ENCODE measurements around the gene GNG13. TPM values are rescaled to one million over a fixed set of nuclear protein-coding genes. Genes with fewer than 3 reads are reported as not detected.

Gene GNG13
- total and polyA plus RNA-seq, 8 donors = 0.17 to 0.27 TPM; not detected in 6

DNA sequence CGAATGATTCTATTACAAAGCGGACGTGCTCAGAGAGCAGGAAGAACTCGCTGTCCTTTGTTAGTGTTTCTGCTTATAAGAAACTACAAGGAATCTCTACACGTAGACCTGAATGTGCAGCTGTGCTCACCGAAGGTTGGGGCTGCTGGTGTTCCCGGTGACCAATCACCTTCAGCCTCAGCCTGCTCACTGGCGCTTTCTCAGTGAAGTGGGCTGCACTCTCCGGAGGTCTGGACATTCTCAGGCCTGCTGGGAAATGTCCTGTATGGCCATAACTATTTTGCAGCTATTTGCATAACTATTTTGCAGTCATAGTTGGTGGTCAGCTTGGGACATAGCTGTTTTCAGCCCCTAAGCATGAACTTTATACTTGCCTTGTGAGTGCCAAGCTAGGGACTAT, 50.0 kb downstream of the GNG13 start:
- Histone ChIP-seq H3K36me3 (no peaks in the 10 kb centered on the region), H3K4me1 (peaks cover 0 to 14% of the 10 kb centered on the region in 2 donors), H3K9me3 (no peaks in the 10 kb centered on the region), H3K4me3 (no peak overlapping the region), H3K27ac (no peak overlapping the region), H3K27me3 (peaks cover 0 to 30% of the 10 kb centered on the region in 2 donors)
- TF ChIP-seq, protein P1, sequence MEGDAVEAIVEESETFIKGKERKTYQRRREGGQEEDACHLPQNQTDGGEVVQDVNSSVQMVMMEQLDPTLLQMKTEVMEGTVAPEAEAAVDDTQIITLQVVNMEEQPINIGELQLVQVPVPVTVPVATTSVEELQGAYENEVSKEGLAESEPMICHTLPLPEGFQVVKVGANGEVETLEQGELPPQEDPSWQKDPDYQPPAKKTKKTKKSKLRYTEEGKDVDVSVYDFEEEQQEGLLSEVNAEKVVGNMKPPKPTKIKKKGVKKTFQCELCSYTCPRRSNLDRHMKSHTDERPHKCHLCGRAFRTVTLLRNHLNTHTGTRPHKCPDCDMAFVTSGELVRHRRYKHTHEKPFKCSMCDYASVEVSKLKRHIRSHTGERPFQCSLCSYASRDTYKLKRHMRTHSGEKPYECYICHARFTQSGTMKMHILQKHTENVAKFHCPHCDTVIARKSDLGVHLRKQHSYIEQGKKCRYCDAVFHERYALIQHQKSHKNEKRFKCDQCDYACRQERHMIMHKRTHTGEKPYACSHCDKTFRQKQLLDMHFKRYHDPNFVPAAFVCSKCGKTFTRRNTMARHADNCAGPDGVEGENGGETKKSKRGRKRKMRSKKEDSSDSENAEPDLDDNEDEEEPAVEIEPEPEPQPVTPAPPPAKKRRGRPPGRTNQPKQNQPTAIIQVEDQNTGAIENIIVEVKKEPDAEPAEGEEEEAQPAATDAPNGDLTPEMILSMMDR (IDR thresholded peaks at IDR 0.05) = no peak
- DNase-seq (no peak), ATAC-seq (no peak)
- intact Hi-C loops (cut with DNase I) = no loop called here

DNA sequence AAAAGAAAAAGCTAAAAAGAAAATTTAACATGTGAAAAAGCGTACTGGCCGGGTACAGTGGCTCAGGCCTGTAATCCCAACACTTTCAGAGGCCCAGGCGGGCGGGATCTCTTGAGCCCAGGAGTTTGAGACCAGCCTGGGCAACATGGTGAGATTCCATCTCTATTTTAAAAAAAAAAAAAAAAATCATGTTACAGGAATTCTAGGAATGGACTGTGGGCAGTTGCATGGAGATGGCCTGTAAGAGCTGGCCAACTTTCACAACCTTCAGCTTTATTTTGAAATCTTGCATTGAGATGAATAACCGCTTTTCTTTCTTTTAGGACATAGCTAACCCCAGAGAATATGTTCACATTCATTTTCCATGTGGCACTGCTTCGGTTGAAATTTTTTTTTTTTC, 51.5 kb downstream of the GNG13 start:
- TF ChIP-seq, protein P1 (IDR thresholded peaks at IDR 0.05) = no peak
- no peak for ATAC-seq
- Histone ChIP-seq H3K9me3 (no peaks in the 10 kb centered on the region), H3K36me3 (no peaks in the 10 kb centered on the region), H3K4me3 (no peak overlapping the region), H3K27me3 (peaks cover 0 to 22% of the 10 kb centered on the region in 2 donors), H3K27ac (no peak overlapping the region), H3K4me1 (peaks cover 0 to 2% of the 10 kb centered on the region in 2 donors)
- intact Hi-C loops (cut with DNase I) = no loop called here
- DNase-seq = no peak

Small RNA genes lying within 50 kb of the gene (microRNA-seq; reads per million reads assigned to microRNA genes)
- 0.17 to 0.82 reads per million in 2 donors for gene MIR662

Other genes with a start within 250 kb of the GNG13 start
- gene PRR35, start 240.3 kb downstream of the GNG13 start, total RNA-seq = not detected
- gene PRR35, start 240.3 kb downstream of the GNG13 start, polyA plus RNA-seq (ENCODE audit: insufficient read length in 6 of 6) = under 1 TPM in 1 of 6 donors, not detected in 5; 0.06 TPM
- 1 to 10 TPM in 1 of 2 donors, under 1 TPM in 1; 0.99 to 2.0 TPM for gene NHLRC4, start 233.7 kb downstream of the GNG13 start, total RNA-seq
- 1 to 10 TPM; 2.2 to 3.4 (median 3.1) TPM for gene NHLRC4, start 233.7 kb downstream of the GNG13 start, polyA plus RNA-seq (ENCODE audit: insufficient read length in 6 of 6)
- gene PIGQ, start 230.8 kb downstream of the GNG13 start, total RNA-seq = 10 to 100 TPM; 51.0 to 68.5 TPM
- gene PIGQ, start 230.8 kb downstream of the GNG13 start, polyA plus RNA-seq (ENCODE audit: insufficient read length in 6 of 6) = 10 to 100 TPM; 32.9 to 46.2 (median 36.8) TPM
- 10 to 100 TPM; 32.1 to 32.9 TPM for gene RAB40C, start 210.7 kb downstream of the GNG13 start, total RNA-seq
- 10 to 100 TPM; 17.6 to 31.1 (median 22.4) TPM for gene RAB40C, start 210.7 kb downstream of the GNG13 start, polyA plus RNA-seq (ENCODE audit: insufficient read length in 6 of 6)
- 1 to 10 TPM in 1 of 2 donors, under 1 TPM in 1; 0.58 to 1.4 TPM for gene WFIKKN1, start 169.7 kb downstream of the GNG13 start, total RNA-seq
- gene WFIKKN1, start 169.7 kb downstream of the GNG13 start, polyA plus RNA-seq (ENCODE audit: insufficient read length in 6 of 6) = under 1 TPM; 0.11 to 0.85 (median 0.41) TPM
- 10 to 100 TPM; 69.3 to 70.4 TPM for gene METTL26, start 164.4 kb downstream of the GNG13 start, total RNA-seq
- 10 to 100 TPM; 37.2 to 59.4 (median 49.5) TPM for gene METTL26, start 164.4 kb downstream of the GNG13 start, polyA plus RNA-seq (ENCODE audit: insufficient read length in 6 of 6)
- 10 to 100 TPM; 41.5 to 42.5 TPM for gene MCRIP2, start 158.9 kb downstream of the GNG13 start, total RNA-seq
- 10 to 100 TPM in 3 of 6 donors, 1 to 10 TPM in 3; 6.8 to 14.5 (median 9.8) TPM for gene MCRIP2, start 158.9 kb downstream of the GNG13 start, polyA plus RNA-seq (ENCODE audit: insufficient read length in 6 of 6)
- gene WDR90, start 151.4 kb downstream of the GNG13 start, total RNA-seq = 10 to 100 TPM; 27.3 to 41.3 TPM
- 10 to 100 TPM; 39.1 to 63.0 (median 44.4) TPM for gene WDR90, start 151.4 kb downstream of the GNG13 start, polyA plus RNA-seq (ENCODE audit: insufficient read length in 6 of 6)
- 10 to 100 TPM; 75.9 to 87.2 TPM for gene RHOT2, start 132.6 kb downstream of the GNG13 start, total RNA-seq
- 100 to 1,000 TPM in 1 of 6 donors, 10 to 100 TPM in 5; 59.8 to 104 (median 69.0) TPM for gene RHOT2, start 132.6 kb downstream of the GNG13 start, polyA plus RNA-seq (ENCODE audit: insufficient read length in 6 of 6)
- gene RHBDL1, start 125.1 kb downstream of the GNG13 start, total RNA-seq = 1 to 10 TPM; 2.3 to 4.3 TPM
- 1 to 10 TPM in 1 of 6 donors, under 1 TPM in 5; 0.45 to 1.9 (median 0.74) TPM for gene RHBDL1, start 125.1 kb downstream of the GNG13 start, polyA plus RNA-seq (ENCODE audit: insufficient read length in 6 of 6)
- 100 to 1,000 TPM in 1 of 2 donors, 10 to 100 TPM in 1; 93.9 to 103 TPM for gene STUB1, start 120.3 kb downstream of the GNG13 start, total RNA-seq
- 100 to 1,000 TPM in 4 of 6 donors, 10 to 100 TPM in 2; 92.9 to 143 (median 119) TPM for gene STUB1, start 120.3 kb downstream of the GNG13 start, polyA plus RNA-seq (ENCODE audit: insufficient read length in 6 of 6)
- gene JMJD8, start 116.4 kb downstream of the GNG13 start, total RNA-seq = 10 to 100 TPM; 68.9 to 72.6 TPM
- 10 to 100 TPM; 41.7 to 53.0 (median 43.7) TPM for gene JMJD8, start 116.4 kb downstream of the GNG13 start, polyA plus RNA-seq (ENCODE audit: insufficient read length in 6 of 6)
- 10 to 100 TPM; 11.7 to 14.2 TPM for gene WDR24, start 110.3 kb downstream of the GNG13 start, total RNA-seq
- 10 to 100 TPM in 5 of 6 donors, 1 to 10 TPM in 1; 9.4 to 14.3 (median 11.0) TPM for gene WDR24, start 110.3 kb downstream of the GNG13 start, polyA plus RNA-seq (ENCODE audit: insufficient read length in 6 of 6)
- gene FBXL16, start 94.9 kb downstream of the GNG13 start, total RNA-seq = 1 to 10 TPM in 1 of 2 donors, under 1 TPM in 1; 0.50 to 5.7 TPM
- 1 to 10 TPM in 1 of 6 donors, under 1 TPM in 5; 0.48 to 1.1 (median 0.72) TPM for gene FBXL16, start 94.9 kb downstream of the GNG13 start, polyA plus RNA-seq (ENCODE audit: insufficient read length in 6 of 6)
- 10 to 100 TPM; 37.0 to 57.3 TPM for gene METRN, start 85.6 kb downstream of the GNG13 start, total RNA-seq
- gene METRN, start 85.6 kb downstream of the GNG13 start, polyA plus RNA-seq (ENCODE audit: insufficient read length in 6 of 6) = 10 to 100 TPM in 3 of 6 donors, 1 to 10 TPM in 3; 9.3 to 22.5 (median 11.1) TPM
- 10 to 100 TPM; 45.8 to 52.9 TPM for gene ANTKMT, start 79.6 kb downstream of the GNG13 start, total RNA-seq
- 10 to 100 TPM in 3 of 6 donors, 1 to 10 TPM in 3; 7.7 to 18.5 (median 11.1) TPM for gene ANTKMT, start 79.6 kb downstream of the GNG13 start, polyA plus RNA-seq (ENCODE audit: insufficient read length in 6 of 6)
- gene CCDC78, start 74.3 kb downstream of the GNG13 start, total RNA-seq = 10 to 100 TPM in 1 of 2 donors, under 1 TPM in 1; 0.96 to 13.7 TPM
- 1 to 10 TPM; 1.8 to 8.9 (median 8.6) TPM for gene CCDC78, start 74.3 kb downstream of the GNG13 start, polyA plus RNA-seq (ENCODE audit: insufficient read length in 6 of 6)
- gene HAGHL, start 73.6 kb downstream of the GNG13 start, total RNA-seq = 1 to 10 TPM; 8.7 to 9.9 TPM
- gene HAGHL, start 73.6 kb downstream of the GNG13 start, polyA plus RNA-seq (ENCODE audit: insufficient read length in 6 of 6) = 1 to 10 TPM; 2.4 to 7.7 (median 3.6) TPM
- 10 to 100 TPM; 26.7 to 28.2 TPM for gene CIAO3, start 59.7 kb downstream of the GNG13 start, total RNA-seq
- gene CIAO3, start 59.7 kb downstream of the GNG13 start, polyA plus RNA-seq (ENCODE audit: insufficient read length in 6 of 6) = 10 to 100 TPM; 17.2 to 27.2 (median 20.4) TPM
- 100 to 1,000 TPM in 1 of 2 donors, 10 to 100 TPM in 1; 55.5 to 464 TPM for gene MSLN, start 40.0 kb downstream of the GNG13 start, total RNA-seq
- gene MSLN, start 40.0 kb downstream of the GNG13 start, polyA plus RNA-seq (ENCODE audit: insufficient read length in 6 of 6) = 10 to 100 TPM; 14.5 to 29.0 (median 18.4) TPM
- gene RPUSD1, start 12.4 kb downstream of the GNG13 start, total RNA-seq = 10 to 100 TPM; 12.6 to 21.0 TPM
- gene RPUSD1, start 12.4 kb downstream of the GNG13 start, polyA plus RNA-seq (ENCODE audit: insufficient read length in 6 of 6) = 10 to 100 TPM in 4 of 6 donors, 1 to 10 TPM in 2; 8.6 to 13.9 (median 11.4) TPM
- gene CHTF18, start 12.1 kb downstream of the GNG13 start, total RNA-seq = 10 to 100 TPM; 18.8 to 35.5 TPM
- 10 to 100 TPM; 23.7 to 30.8 (median 24.4) TPM for gene CHTF18, start 12.1 kb downstream of the GNG13 start, polyA plus RNA-seq (ENCODE audit: insufficient read length in 6 of 6)
- 10 to 100 TPM; 15.5 to 21.7 TPM for gene LMF1, start 170.2 kb upstream of the GNG13 start, total RNA-seq
- 10 to 100 TPM; 16.3 to 23.1 (median 20.4) TPM for gene LMF1, start 170.2 kb upstream of the GNG13 start, polyA plus RNA-seq (ENCODE audit: insufficient read length in 6 of 6)
- gene SOX8, start 181.0 kb upstream of the GNG13 start, total RNA-seq = under 1 TPM; 0.26 to 0.50 TPM
- gene SOX8, start 181.0 kb upstream of the GNG13 start, polyA plus RNA-seq (ENCODE audit: insufficient read length in 6 of 6) = 1 to 10 TPM; 2.2 to 4.1 (median 2.8) TPM

Measured in left lung (tissue), 10 donors.